ENCODE results near the gene MYO18A. TPM values are rescaled to one million over a fixed set of nuclear protein-coding genes. Genes with fewer than 3 reads are reported as not detected.
A peak's percentile ranks its signal among the peaks of the same experiment; 100 is the strongest.
"Not testable (repeated sequence)": the region's sequence is repeated elsewhere in the genome, so short reads cannot be mapped to it uniquely, and the experiment has no call there.

The MYO18A gene
- total RNA-seq (2014; rRNA removed; shearing (Covaris generic)) (30.5 and 33.9 TPM in 2 replicates), polyA plus RNA-seq (2016; fragmentation: Nextera tagmentation; extraction: Ambion mirVana) (12.6 and 16.0 TPM in 2 replicates)

DNA sequence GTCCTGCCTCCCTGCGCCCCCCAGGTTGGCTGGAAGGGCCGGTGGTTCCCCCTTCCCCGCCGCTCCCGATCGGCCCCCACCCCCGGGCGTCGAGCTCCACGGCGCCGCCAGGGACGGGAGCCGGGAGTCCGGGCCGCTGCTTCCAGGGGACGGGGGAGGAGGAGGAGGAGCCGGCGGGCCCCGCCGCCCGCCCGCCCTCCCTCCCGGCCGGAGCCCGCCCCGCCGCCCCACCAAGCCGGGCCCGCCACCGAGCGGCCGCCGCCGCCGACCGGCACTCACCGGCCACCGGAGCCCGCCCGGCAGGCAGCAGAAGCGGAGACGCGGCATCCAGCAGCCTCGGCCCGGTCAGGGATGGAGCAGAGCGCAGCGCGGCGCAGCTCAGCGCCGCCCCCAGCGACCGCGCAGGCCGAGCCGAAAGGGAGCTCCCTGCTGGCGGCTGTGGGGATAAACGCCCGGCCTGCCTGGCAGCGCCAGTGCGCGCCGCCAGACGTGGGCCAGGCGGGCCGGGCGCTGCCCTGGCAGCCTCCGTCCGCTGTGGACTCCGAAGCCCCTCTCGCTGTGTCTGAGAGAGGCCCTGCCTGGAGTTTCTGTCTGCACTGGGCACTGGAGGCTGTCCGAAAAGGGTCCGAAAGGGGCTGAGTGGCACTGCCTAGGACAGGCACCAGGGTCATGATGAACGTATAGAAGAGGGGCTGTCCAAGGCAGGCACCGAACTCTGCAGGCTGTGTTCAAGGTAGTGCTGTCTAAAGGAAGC is at the start of gene MYO18A:
Gene MYO18A (minus strand): TSS at position 365 of the 754 bp plus-strand sequence. CDS start 13,458 bp downstream, outside the sequence.
- no peaks in the 10 kb centered on the region for H3K36me3 ChIP-seq (ENCODE audit: low read depth)
- H3K9ac ChIP-seq, result peak within 1 kb of the TSS; percentile 68
- H3K4me1 ChIP-seq (ENCODE audit: insufficient read depth), result peaks cover 11% of the 10 kb centered on the region; the same call in 1 of the 2 replicates
- H3K4me2 ChIP-seq (ENCODE audit: unreplicated experiment), result peak within 1 kb of the TSS; percentile 76
- peaks cover 5% of the 10 kb centered on the region; the same call in 1 of the 2 replicates for H3F3A ChIP-seq (ENCODE audit: insufficient read depth)
- peak within 1 kb of the TSS; percentile 74 for H3K4me3 ChIP-seq
- H3K9me3 ChIP-seq (ENCODE audit: low read depth), result no peaks in the 10 kb centered on the region
- in situ Hi-C loops (cut with MboI), result no loop called here
- peak within 1 kb of the TSS; percentile 95 for H2AFZ ChIP-seq
- no peaks in the 10 kb centered on the region for H3K9me2 ChIP-seq (ENCODE audit: insufficient read depth)
- DNase-seq, result peak; percentile 93
- WGBS, 2 experiments (ENCODE audit: low coverage in 1 of 2, low lambda C conversion rate in 2 of 2, missing lambda C conversion rate in 2 of 2), result 0 to 1% methylated on average over 43 to 61 of the region's 76 CpGs
- H3K79me2 ChIP-seq (ENCODE audit: insufficient read depth), result peaks cover 27% of the 10 kb centered on the region; the same call in 1 of the 2 replicates
- H4K20me1 ChIP-seq (ENCODE audit: insufficient read depth), result no peaks in the 10 kb centered on the region
- no peaks in the 10 kb centered on the region for H3K27me3 ChIP-seq (replicated peaks; ENCODE audit: insufficient read depth)
- no peak within 1 kb of the TSS for H3K27ac ChIP-seq
- TF ChIP-seq EZH2phosphoT487 (IDR thresholded peaks at IDR 0.05; ENCODE audit: insufficient read depth, low read depth) (no peak), EZH2 (IDR thresholded peaks at IDR 0.05; ENCODE audit: insufficient read depth, poor library complexity, severe bottlenecking) (no peak)

DNA sequence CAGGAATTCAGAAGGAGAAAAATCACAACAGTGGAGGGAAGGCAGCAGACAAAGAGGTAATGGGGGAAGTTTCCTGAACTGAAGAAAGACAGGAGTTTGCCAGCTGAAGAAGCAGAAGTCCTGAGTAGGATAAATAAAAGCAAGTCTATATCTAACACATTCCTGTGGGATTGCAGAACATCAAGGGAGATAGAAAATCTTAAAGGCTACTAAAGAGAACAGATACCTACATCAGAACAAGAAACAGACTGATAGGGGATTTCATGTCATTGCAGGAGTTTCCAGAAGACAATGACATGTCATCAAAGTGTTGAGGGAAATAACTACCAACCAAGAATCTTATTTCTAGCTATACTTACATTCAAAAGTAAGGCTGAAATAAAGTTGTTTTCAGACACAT is 45.2 kb upstream of the MYO18A start:
- TF ChIP-seq EZH2phosphoT487 (IDR thresholded peaks at IDR 0.05; ENCODE audit: insufficient read depth, low read depth) (no peak), EZH2 (IDR thresholded peaks at IDR 0.05; ENCODE audit: insufficient read depth, poor library complexity, severe bottlenecking) (no peak)
- H4K20me1 ChIP-seq (ENCODE audit: insufficient read depth), result no peaks in the 10 kb centered on the region
- H3K4me3 ChIP-seq, result no peak overlapping the region
- H3K79me2 ChIP-seq (ENCODE audit: insufficient read depth), result no peaks in the 10 kb centered on the region
- H3F3A ChIP-seq (ENCODE audit: insufficient read depth), result no peaks in the 10 kb centered on the region
- H3K27ac ChIP-seq, result no peak overlapping the region
- no peak overlapping the region for H3K4me2 ChIP-seq (ENCODE audit: unreplicated experiment)
- H3K4me1 ChIP-seq (ENCODE audit: insufficient read depth), result no peaks in the 10 kb centered on the region
- no peaks in the 10 kb centered on the region for H3K9me3 ChIP-seq (ENCODE audit: low read depth)
- H2AFZ ChIP-seq, result no peak overlapping the region
- H3K27me3 ChIP-seq (replicated peaks; ENCODE audit: insufficient read depth), result no peaks in the 10 kb centered on the region
- no peak for DNase-seq
- no peaks in the 10 kb centered on the region for H3K9me2 ChIP-seq (ENCODE audit: insufficient read depth)
- in situ Hi-C loops (cut with MboI), result no loop called here
- H3K9ac ChIP-seq, result no peak overlapping the region
- H3K36me3 ChIP-seq (ENCODE audit: low read depth), result no peaks in the 10 kb centered on the region

DNA sequence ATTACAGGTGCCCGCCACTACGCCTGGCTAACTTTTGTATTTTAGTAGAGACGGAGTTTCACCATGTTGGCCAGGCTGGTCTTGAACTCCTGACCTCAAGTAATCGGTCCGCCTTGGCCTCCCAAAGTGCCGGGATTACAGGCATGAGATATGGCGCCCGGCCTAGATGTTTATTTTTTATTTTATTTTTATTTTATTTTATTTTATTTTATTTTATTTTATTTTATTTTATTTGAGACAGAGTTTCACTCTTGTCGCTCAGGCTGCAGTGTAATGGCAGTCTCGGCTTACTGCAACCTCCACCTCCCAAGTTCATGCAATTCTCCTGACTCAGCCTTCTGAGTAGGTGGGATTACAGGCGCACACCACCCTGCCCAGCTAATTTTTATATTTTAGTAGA is 41.1 kb upstream of the MYO18A start:
- H3K79me2 ChIP-seq (ENCODE audit: insufficient read depth); H3K27ac ChIP-seq; H3K36me3 ChIP-seq (ENCODE audit: low read depth); H3K9me3 ChIP-seq (ENCODE audit: low read depth); H4K20me1 ChIP-seq (ENCODE audit: insufficient read depth); H3K4me3 ChIP-seq; H3K27me3 ChIP-seq (replicated peaks; ENCODE audit: insufficient read depth); H2AFZ ChIP-seq; H3K4me2 ChIP-seq (ENCODE audit: unreplicated experiment); H3K4me1 ChIP-seq (ENCODE audit: insufficient read depth); H3K9ac ChIP-seq; H3F3A ChIP-seq (ENCODE audit: insufficient read depth); H3K9me2 ChIP-seq (ENCODE audit: insufficient read depth); DNase-seq; in situ Hi-C loops (cut with MboI): not testable (repeated sequence)
- WGBS, 2 experiments (ENCODE audit: low coverage in 1 of 2, low lambda C conversion rate in 2 of 2, missing lambda C conversion rate in 2 of 2), result 92 to 95% methylated on average over 11 of the region's 11 CpGs

- Histone ChIP-seq H3K4me1 (ENCODE audit: insufficient read depth) (0 out of 2 replicates have a peak, but pooled peaks cover 8% of the 10 kb centered on the region), H3K4me2 (ENCODE audit: unreplicated experiment) (peak overlapping the region; percentile 50), H3K36me3 (ENCODE audit: low read depth) (no peaks in the 10 kb centered on the region), H2AFZ (peak overlapping the region; percentile 68), H3K27ac (no peak overlapping the region), H3K9ac (peak overlapping the region; percentile 28; the same call in 1 of the 2 replicates), H3K79me2 (ENCODE audit: insufficient read depth) (no peaks in the 10 kb centered on the region), H3K9me2 (ENCODE audit: insufficient read depth) (no peaks in the 10 kb centered on the region), H3F3A (ENCODE audit: insufficient read depth) (no peaks in the 10 kb centered on the region), H3K27me3 (replicated peaks; ENCODE audit: insufficient read depth) (no peaks in the 10 kb centered on the region), H4K20me1 (ENCODE audit: insufficient read depth) (no peaks in the 10 kb centered on the region), H3K9me3 (ENCODE audit: low read depth) (no peaks in the 10 kb centered on the region), H3K4me3 (0 out of 2 replicates have a peak overlapping the region, but pooled peaks have one; percentile 27)
- in situ Hi-C loops (cut with MboI), result no loop called here
- DNase-seq, result peak; percentile 89
- WGBS, 2 experiments (ENCODE audit: low coverage in 1 of 2, low lambda C conversion rate in 2 of 2, missing lambda C conversion rate in 2 of 2), result 6 to 8% methylated on average over 14 of the region's 14 CpGs
- no peak for TF ChIP-seq EZH2phosphoT487 (IDR thresholded peaks at IDR 0.05; ENCODE audit: insufficient read depth, low read depth)
- no peak for TF ChIP-seq EZH2 (IDR thresholded peaks at IDR 0.05; ENCODE audit: insufficient read depth, poor library complexity, severe bottlenecking)
Observed at GRCh38 chr17:29219378-29220047, 39.3 kb upstream of the MYO18A start.
